ENCODE results near the gene GUCD1. TPM values are rescaled to one million over a fixed set of nuclear protein-coding genes. Genes with fewer than 3 reads are reported as not detected.

Gene GUCD1
- total and polyA plus RNA-seq, 10 of the 15 experiments (the other 5 are each of a cell fraction or from before 2014, with no cell fraction given) = 56.0 to 177 (median 88.2) TPM

DNA sequence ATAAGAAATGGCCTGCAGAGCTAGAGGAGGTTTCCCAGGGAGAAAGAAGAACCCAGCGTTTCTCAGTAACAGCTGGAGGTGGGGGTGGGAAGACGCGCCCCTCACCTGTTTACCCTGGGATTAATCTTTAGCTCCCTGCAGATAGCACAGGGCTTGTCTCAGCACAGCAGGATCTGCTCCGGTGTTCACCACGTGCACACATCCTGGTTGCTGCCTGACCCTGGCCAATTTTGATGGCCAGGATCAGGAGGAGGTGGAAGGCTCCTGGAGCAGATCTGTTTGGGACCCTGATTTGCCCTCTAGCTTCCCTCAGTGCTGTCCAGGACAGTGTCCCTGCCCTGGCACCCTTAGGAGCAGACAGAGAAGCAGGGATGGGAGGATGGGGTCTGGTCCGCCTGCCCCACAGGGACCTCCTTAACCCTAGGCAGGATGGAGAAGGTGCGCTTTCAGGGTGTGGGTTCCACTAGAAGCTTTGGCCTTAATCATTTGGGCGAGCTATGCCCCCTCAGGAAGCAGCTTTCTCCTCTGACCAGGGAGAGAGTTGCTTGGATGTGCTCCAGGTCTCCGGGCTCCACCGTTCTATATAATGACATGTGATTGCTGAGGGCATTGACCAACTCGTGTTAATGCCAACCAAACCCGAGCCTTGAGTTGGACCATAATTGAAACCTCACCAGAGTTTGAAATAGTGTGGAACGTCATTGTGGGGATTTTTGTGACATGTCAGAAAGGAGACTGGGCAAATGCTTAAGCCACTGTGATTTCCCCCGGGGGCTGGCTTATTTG, 40.5 kb downstream of the GUCD1 start (continued):
- TF ChIP-seq, protein P1, sequence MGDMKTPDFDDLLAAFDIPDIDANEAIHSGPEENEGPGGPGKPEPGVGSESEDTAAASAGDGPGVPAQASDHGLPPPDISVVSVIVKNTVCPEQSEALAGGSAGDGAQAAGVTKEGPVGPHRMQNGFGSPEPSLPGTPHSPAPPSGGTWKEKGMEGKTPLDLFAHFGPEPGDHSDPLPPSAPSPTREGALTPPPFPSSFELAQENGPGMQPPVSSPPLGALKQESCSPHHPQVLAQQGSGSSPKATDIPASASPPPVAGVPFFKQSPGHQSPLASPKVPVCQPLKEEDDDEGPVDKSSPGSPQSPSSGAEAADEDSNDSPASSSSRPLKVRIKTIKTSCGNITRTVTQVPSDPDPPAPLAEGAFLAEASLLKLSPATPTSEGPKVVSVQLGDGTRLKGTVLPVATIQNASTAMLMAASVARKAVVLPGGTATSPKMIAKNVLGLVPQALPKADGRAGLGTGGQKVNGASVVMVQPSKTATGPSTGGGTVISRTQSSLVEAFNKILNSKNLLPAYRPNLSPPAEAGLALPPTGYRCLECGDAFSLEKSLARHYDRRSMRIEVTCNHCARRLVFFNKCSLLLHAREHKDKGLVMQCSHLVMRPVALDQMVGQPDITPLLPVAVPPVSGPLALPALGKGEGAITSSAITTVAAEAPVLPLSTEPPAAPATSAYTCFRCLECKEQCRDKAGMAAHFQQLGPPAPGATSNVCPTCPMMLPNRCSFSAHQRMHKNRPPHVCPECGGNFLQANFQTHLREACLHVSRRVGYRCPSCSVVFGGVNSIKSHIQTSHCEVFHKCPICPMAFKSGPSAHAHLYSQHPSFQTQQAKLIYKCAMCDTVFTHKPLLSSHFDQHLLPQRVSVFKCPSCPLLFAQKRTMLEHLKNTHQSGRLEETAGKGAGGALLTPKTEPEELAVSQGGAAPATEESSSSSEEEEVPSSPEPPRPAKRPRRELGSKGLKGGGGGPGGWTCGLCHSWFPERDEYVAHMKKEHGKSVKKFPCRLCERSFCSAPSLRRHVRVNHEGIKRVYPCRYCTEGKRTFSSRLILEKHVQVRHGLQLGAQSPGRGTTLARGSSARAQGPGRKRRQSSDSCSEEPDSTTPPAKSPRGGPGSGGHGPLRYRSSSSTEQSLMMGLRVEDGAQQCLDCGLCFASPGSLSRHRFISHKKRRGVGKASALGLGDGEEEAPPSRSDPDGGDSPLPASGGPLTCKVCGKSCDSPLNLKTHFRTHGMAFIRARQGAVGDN (IDR thresholded peaks at IDR 0.05) = peak; percentile 95
- TF ChIP-seq RFX5 (IDR thresholded peaks at IDR 0.05; ENCODE audit: low read depth, low read length) (no peak), NRF1 (conservative IDR thresholded peaks at IDR 0.05; ENCODE audit: low read depth, low read length) (no peak), BACH1 (IDR thresholded peaks at IDR 0.05; ENCODE audit: borderline replicate concordance) (no peak), CHD2 (IDR thresholded peaks at IDR 0.05; ENCODE audit: borderline replicate concordance, low read depth, low read length) (0 out of 2 replicates have a peak, but pooled peaks have one; percentile 32), CBX3 (IDR thresholded peaks at IDR 0.05; ENCODE audit: borderline replicate concordance, low read depth) (no peak), MXI1 (IDR thresholded peaks at IDR 0.05; ENCODE audit: low read depth, low read length) (no peak), SMC3 (IDR thresholded peaks at IDR 0.05; ENCODE audit: borderline replicate concordance, low read length) (no peak), CBX5 (IDR thresholded peaks at IDR 0.05; ENCODE audit: low read depth) (no peak), YBX1 (IDR thresholded peaks at IDR 0.05) (no peak), ZNF384 (IDR thresholded peaks at IDR 0.05; ENCODE audit: borderline replicate concordance, low read depth, low read length) (no peak), PAX5 (IDR thresholded peaks at IDR 0.05; ENCODE audit: borderline replicate concordance, low read depth, low read length) (no peak), RB1 (IDR thresholded peaks at IDR 0.05; ENCODE audit: borderline replicate concordance) (no peak), POLR2AphosphoS5 (IDR thresholded peaks at IDR 0.05; ENCODE audit: low read length) (no peak; the same call in 1 of the 2 replicates), BHLHE40 (IDR thresholded peaks at IDR 0.05; ENCODE audit: borderline replicate concordance in 1 of 2, low read depth in 2 of 2, low read length in 1 of 2) (peak; percentile 55 to 58; a peak in 3 of 4 replicates), KDM1A (IDR thresholded peaks at IDR 0.05; ENCODE audit: borderline replicate concordance) (no peak), EZH2 (IDR thresholded peaks at IDR 0.05; ENCODE audit: borderline replicate concordance, control insufficient read depth, low read depth, low read length) (no peak), SKIL (IDR thresholded peaks at IDR 0.05; ENCODE audit: low read depth, poor library complexity, severe bottlenecking) (peak; percentile 43), SRF (IDR thresholded peaks at IDR 0.05; ENCODE audit: low read depth in 2 of 2, low read length in 2 of 2) (no peak)
- TF ChIP-seq, protein P2, sequence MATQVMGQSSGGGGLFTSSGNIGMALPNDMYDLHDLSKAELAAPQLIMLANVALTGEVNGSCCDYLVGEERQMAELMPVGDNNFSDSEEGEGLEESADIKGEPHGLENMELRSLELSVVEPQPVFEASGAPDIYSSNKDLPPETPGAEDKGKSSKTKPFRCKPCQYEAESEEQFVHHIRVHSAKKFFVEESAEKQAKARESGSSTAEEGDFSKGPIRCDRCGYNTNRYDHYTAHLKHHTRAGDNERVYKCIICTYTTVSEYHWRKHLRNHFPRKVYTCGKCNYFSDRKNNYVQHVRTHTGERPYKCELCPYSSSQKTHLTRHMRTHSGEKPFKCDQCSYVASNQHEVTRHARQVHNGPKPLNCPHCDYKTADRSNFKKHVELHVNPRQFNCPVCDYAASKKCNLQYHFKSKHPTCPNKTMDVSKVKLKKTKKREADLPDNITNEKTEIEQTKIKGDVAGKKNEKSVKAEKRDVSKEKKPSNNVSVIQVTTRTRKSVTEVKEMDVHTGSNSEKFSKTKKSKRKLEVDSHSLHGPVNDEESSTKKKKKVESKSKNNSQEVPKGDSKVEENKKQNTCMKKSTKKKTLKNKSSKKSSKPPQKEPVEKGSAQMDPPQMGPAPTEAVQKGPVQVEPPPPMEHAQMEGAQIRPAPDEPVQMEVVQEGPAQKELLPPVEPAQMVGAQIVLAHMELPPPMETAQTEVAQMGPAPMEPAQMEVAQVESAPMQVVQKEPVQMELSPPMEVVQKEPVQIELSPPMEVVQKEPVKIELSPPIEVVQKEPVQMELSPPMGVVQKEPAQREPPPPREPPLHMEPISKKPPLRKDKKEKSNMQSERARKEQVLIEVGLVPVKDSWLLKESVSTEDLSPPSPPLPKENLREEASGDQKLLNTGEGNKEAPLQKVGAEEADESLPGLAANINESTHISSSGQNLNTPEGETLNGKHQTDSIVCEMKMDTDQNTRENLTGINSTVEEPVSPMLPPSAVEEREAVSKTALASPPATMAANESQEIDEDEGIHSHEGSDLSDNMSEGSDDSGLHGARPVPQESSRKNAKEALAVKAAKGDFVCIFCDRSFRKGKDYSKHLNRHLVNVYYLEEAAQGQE (IDR thresholded peaks at IDR 0.05; ENCODE audit: low read depth, low read length) = no peak

Data from GM12878 (cell line).